Activated naive CD4-positive, alpha-beta T cell treated with anti-CD3 and anti-CD28 coated beads, Interleukin-2, amount 10 ng/mL, durations not matched to agents 7 days and 5 days (primary cell): ENCODE measurements around the gene THBS2.
"Not testable (repeated sequence)": the region's sequence is repeated elsewhere in the genome, so short reads cannot be mapped to it uniquely, and the experiment has no call there.

ENCODE experiments used
- CTCF ChIA-PET: fragments of 350-600 bp; sonication (Branson Sonifier 250); formaldehyde crosslinking; loops from one replicate; lab custom pipeline; 2021; ENCODE audit warnings: antibody characterized with exemption; lab: Charles Lee
- DNase-seq: peaks from one replicate; pipeline ENCODE4 v3.0.0-alpha.2; 2020
- H3K27ac Mint-ChIP-seq: one replicate; pipeline ENCODE4 v1.8.0; 2021; ENCODE audit warnings: mild to moderate bottlenecking, moderate library complexity, mixed read lengths
- H3K27me3 Mint-ChIP-seq: one replicate; pipeline ENCODE4 v1.8.0; 2021; ENCODE audit warnings: mild to moderate bottlenecking, mixed read lengths
- H3K36me3 Mint-ChIP-seq: one replicate; pipeline ENCODE4 v1.8.0; 2021; ENCODE audit warnings: mixed read lengths
- H3K4me1 Mint-ChIP-seq: one replicate; pipeline ENCODE4 v1.8.0; 2021; ENCODE audit warnings: mixed read lengths
- H3K4me3 Mint-ChIP-seq: one replicate; pipeline ENCODE4 v1.8.0; 2021; ENCODE audit warnings: mild to moderate bottlenecking, moderate library complexity, mixed read lengths
- H3K9me3 Mint-ChIP-seq: one replicate; pipeline ENCODE4 v1.8.0; 2021; ENCODE audit warnings: mixed read lengths

Gene THBS2

DNA sequence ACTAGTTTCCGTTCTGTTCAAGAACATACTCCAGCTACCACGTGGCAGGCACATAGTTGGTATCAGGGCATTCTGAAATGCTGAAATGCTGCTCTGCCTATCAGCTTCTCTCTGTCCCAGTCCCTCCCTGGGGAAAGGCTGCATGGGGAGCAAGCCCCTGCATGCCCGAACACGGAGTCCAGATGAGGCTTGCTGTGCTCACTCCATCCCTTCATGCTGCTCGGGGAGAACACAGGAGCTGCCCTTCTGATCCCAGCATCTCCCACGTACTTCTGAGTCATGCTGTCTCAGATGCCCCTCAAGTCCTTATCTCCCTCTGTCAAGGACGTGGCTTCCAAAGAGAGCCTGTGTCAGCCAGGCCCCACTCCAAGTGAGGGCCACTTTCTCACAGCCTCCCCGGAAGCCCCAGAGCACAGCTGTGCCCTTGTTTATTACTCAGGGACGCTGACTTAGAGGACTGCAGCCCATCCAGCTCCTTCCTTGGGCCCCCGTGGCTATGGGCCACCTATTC, 29.4 kb downstream of the THBS2 start:
- Mint-ChIP-seq H3K36me3 (no peaks in the 10 kb centered on the region), H3K9me3 (peaks cover 3% of the 10 kb centered on the region), H3K4me1 (no peaks in the 10 kb centered on the region), H3K4me3 (no peak overlapping the region), H3K27me3 (no peaks in the 10 kb centered on the region), H3K27ac (no peak overlapping the region)
- DNase-seq, result no peak
- CTCF ChIA-PET, result no interaction called here

DNA sequence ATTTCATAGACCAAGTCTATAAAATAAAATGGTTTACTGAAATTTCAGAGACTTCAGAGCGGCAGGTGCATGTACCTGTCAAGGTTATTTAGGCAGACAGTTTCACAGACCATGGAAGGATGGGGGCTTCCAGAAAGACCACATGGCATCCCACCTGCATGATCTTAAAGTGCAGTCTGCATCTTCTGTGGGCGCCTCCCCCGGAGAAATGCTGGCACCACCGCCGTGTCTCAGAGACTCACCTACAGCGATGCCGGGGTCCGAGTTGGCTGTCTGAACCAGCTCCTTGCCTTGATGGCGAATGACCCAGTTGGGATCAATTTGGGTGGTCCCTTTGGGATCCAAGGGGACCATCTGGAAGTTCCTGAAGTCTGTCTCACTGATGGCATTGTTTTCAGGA, 30.6 kb downstream of the THBS2 start:
- Mint-ChIP-seq H3K9me3 (peaks cover 11% of the 10 kb centered on the region), H3K27me3 (no peaks in the 10 kb centered on the region), H3K27ac (no peak overlapping the region), H3K4me1 (no peaks in the 10 kb centered on the region), H3K36me3 (no peaks in the 10 kb centered on the region), H3K4me3 (no peak overlapping the region)
- CTCF ChIA-PET, result no interaction called here
- DNase-seq, result no peak

DNA sequence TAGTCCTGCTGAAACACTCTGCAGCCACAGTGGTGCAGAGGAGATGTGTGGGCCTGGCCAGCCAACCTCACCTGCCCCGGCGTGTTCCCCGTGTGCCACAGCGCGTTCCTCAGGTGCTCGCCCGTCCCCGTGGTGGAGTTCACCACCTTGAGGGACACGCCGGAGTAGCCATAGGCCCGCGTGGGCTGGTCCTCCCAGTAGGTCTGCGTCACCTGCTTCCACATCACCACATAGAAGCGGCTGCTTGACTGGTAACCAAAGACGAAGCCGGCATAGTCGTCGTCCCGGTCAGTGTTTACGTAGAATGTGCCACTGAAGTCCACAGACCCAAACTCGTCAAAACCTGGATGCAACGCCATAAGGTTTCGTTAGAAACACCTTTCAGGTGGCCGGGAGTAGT, 31.5 kb downstream of the THBS2 start:
- H3K27ac Mint-ChIP-seq, result no peak overlapping the region
- no peaks in the 10 kb centered on the region for H3K4me1 Mint-ChIP-seq
- no peak overlapping the region for H3K4me3 Mint-ChIP-seq
- no peak for DNase-seq
- no peaks in the 10 kb centered on the region for H3K27me3 Mint-ChIP-seq
- H3K36me3 Mint-ChIP-seq, result no peaks in the 10 kb centered on the region
- CTCF ChIA-PET, result no interaction called here
- H3K9me3 Mint-ChIP-seq, result peaks cover 11% of the 10 kb centered on the region

DNA sequence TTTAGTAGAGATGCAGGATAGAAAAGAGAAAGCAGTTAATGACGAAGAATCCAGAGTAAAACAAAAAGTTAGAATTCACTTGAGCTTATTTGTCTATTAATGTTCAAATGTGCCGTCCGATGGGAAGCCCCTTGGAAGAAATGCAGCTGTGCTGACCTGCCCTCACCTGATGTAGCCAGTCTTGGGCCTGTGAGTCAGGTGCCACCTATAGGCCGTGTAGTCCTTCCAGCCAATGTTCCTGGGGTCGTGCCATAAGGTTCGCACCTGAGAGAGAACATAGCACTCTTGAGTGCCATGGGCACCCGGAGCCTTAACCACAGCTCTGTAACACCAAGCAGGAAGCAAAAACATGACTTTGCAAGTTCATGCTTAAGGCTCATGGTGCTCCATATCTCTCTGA, 32.4 kb downstream of the THBS2 start:
- Mint-ChIP-seq H3K4me1 (no peaks in the 10 kb centered on the region), H3K27ac (no peak overlapping the region), H3K9me3 (peaks cover 11% of the 10 kb centered on the region), H3K36me3 (no peaks in the 10 kb centered on the region), H3K27me3 (no peaks in the 10 kb centered on the region), H3K4me3 (no peak overlapping the region)
- CTCF ChIA-PET, result no interaction called here
- DNase-seq, result no peak

DNA sequence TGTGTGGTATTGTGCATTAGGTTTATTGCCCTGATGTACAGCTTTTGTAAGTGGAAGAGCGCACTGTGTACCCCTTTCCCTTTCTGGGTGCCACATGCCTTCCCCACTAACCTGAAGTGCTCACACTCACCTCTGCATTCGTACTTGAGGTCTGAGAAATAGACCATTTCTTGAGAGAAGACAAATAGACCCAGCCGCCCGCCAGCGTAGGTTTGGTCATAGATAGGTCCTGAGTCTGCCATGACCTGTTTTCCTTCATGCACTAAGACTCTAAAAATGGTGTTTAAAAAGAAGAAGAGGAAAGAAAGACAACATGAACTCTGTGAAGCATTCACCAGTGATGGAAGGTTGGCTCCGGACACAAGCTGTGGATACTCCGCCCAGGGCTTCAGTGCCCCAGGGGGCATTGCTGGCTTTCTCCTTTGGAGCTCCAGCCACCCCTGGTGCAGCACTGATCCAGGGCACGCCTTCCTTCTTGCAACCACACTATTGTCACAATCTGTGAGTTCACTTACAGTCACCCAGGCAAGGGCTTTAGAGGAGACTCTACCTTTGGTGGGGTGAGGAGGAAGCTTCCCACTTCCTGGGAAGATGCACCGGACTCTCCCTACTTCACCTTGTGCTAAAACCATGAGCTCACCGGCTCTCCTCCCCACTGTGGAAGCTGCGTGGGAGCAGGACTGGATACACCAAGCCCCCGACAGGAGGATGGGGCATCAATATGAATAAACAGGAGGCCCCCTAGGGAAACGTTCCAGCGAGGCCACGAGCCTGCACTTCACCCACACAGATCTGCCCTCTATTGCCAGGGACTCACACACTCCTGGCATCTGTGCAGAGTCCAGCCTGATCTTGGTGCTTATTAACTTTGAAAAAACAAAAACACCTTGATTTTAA, 33.3 kb downstream of the THBS2 start:
- CTCF ChIA-PET, result no interaction called here
- no peak for DNase-seq
- Mint-ChIP-seq H3K9me3 (peaks cover 11% of the 10 kb centered on the region), H3K27me3 (no peaks in the 10 kb centered on the region), H3K4me1 (no peaks in the 10 kb centered on the region), H3K27ac (no peak overlapping the region), H3K36me3 (no peaks in the 10 kb centered on the region), H3K4me3 (no peak overlapping the region)

DNA sequence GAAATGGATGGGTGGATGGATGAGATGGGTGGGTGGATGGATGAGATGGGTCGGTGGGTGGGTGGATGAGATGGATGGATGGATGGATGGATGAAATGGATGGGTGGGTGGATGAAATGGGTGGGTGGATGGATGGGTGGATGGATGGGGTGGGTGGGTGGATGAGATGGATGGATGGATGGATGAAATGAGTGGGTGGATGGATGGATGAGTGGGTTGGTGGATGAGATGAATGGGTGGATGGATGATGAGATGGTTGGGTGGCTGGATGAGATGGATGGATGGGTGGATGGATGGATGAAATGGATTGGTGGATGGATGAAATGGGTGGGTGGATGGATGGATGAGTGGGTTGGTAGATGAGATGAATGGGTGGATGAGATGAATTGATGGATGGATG, 35.7 kb downstream of the THBS2 start:
- H3K36me3 Mint-ChIP-seq, result no peaks in the 10 kb centered on the region
- peaks cover 9% of the 10 kb centered on the region for H3K9me3 Mint-ChIP-seq
- no peak for DNase-seq
- CTCF ChIA-PET, result no interaction called here
- no peak overlapping the region for H3K27ac Mint-ChIP-seq
- H3K27me3 Mint-ChIP-seq, result no peaks in the 10 kb centered on the region
- peaks cover 2% of the 10 kb centered on the region for H3K4me1 Mint-ChIP-seq
- no peak overlapping the region for H3K4me3 Mint-ChIP-seq

DNA sequence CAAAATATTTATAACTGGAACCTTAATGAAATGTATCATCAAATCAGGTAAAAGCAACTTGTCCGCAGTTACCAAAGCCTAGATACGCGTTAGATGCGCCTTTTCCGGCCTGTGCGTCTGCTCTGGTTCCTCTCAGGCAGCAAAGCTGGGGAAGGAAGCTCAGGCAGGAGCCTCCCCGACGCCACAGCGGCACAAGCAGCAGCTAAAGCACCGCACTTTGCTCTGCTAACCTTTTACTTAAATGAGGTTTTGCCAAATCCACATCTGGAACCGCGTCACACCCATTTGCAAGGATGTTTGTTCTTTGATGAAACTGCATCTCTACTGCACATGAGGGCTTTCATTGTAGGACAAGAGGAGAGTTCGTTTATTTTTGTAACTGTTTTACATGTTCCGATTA, 36.8 kb downstream of the THBS2 start:
- peaks cover 10% of the 10 kb centered on the region for H3K9me3 Mint-ChIP-seq
- CTCF ChIA-PET, result no interaction called here
- DNase-seq, result no peak
- no peak overlapping the region for H3K4me3 Mint-ChIP-seq
- H3K4me1 Mint-ChIP-seq, result peaks cover 7% of the 10 kb centered on the region
- H3K36me3 Mint-ChIP-seq, result peaks cover 4% of the 10 kb centered on the region
- no peaks in the 10 kb centered on the region for H3K27me3 Mint-ChIP-seq
- no peak overlapping the region for H3K27ac Mint-ChIP-seq

DNA sequence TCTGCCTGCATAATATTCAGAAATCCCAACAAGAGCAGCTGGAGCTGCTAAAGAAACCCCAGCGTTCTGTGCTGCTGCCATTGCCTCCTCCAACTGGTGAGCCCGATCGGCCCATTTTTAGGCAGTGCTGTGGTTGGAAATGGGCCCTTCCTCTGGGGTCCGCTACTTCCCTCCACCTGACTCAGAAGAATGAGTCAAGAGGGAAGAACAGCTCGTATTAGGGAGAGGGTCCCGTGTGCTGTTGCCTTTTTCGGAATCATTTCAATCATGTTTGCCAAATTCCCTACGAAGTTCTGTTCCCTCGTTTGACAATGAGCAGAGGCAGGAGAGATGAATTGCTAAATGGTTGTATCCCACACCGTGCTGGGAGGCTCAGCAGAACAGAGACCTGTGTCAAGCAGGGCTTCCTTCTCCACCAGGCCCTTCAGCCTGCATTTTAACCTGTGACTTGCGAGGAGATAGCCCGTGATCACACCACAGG, 38.4 kb downstream of the THBS2 start:
- H3K27ac Mint-ChIP-seq, result no peak overlapping the region
- no peaks in the 10 kb centered on the region for H3K27me3 Mint-ChIP-seq
- peaks cover 15% of the 10 kb centered on the region for H3K9me3 Mint-ChIP-seq
- peaks cover 4% of the 10 kb centered on the region for H3K36me3 Mint-ChIP-seq
- DNase-seq, result no peak
- H3K4me3 Mint-ChIP-seq, result no peak overlapping the region
- H3K4me1 Mint-ChIP-seq, result peaks cover 10% of the 10 kb centered on the region
- CTCF ChIA-PET, result no interaction called here

DNA sequence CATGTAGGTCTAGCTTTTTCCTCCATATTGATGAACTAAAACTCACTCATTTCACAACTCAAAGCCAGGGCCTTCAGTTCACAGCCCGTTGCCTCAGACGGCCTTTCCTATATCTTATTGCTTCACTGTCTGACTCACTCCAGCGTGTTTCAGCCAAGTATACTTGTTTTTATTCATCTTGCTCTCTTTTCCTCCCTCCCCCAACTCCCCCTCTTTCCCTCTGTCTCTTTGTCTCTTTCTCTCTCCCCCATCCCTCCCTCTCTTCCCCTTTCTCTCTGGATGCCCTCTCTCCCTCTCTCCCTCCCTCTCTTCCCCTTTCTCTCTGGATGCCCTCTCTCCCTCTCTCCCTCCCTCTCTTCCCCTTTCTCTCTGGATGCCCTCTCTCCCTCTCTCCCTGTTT, 38.9 kb downstream of the THBS2 start:
- H3K4me3 Mint-ChIP-seq, H3K36me3 Mint-ChIP-seq, H3K27ac Mint-ChIP-seq, DNase-seq, H3K27me3 Mint-ChIP-seq, CTCF ChIA-PET: not testable (repeated sequence)
- H3K9me3 Mint-ChIP-seq, result peaks cover 15% of the 10 kb centered on the region
- H3K4me1 Mint-ChIP-seq, result peaks cover 11% of the 10 kb centered on the region

DNA sequence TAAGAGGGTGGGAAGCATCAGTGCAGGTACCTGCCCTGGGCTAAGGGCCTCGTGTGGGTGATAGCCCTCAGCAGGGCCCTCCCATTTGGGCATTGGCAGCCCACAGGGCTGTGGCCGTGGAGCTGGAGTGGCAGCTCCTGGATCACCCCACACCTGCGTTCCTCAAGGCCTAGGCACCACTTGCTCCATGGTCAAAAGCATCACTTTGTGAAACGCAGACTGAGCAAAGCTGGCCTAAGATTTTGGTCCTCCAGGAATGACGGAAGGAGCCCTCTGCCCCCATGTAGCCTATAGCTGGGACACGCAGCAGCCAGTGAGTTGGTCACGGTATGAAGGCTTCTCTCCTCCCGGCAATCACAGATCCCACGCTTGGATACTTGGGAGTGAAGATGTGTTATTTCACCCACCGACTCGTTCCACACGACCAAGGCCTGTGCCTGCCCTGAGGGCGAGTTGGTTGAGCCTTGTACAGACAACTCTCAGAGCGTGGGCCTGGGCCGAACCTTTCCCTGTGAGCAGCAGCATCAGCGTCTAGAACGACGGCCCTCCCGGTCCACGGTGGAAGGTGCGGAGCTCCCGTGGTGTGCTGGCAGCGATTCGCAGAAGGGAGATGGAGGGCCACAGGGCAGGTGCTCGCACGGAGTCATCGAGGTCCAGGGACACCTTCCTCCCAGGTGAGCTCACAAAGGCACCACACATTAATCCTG, 39.7 kb downstream of the THBS2 start:
- H3K9me3 Mint-ChIP-seq, result peaks cover 18% of the 10 kb centered on the region
- no peak for DNase-seq
- H3K4me3 Mint-ChIP-seq, result no peak overlapping the region
- peaks cover 17% of the 10 kb centered on the region for H3K4me1 Mint-ChIP-seq
- H3K27ac Mint-ChIP-seq, result no peak overlapping the region
- H3K36me3 Mint-ChIP-seq, result peaks cover 5% of the 10 kb centered on the region
- CTCF ChIA-PET, result no interaction called here
- H3K27me3 Mint-ChIP-seq, result peaks cover 4% of the 10 kb centered on the region

DNA sequence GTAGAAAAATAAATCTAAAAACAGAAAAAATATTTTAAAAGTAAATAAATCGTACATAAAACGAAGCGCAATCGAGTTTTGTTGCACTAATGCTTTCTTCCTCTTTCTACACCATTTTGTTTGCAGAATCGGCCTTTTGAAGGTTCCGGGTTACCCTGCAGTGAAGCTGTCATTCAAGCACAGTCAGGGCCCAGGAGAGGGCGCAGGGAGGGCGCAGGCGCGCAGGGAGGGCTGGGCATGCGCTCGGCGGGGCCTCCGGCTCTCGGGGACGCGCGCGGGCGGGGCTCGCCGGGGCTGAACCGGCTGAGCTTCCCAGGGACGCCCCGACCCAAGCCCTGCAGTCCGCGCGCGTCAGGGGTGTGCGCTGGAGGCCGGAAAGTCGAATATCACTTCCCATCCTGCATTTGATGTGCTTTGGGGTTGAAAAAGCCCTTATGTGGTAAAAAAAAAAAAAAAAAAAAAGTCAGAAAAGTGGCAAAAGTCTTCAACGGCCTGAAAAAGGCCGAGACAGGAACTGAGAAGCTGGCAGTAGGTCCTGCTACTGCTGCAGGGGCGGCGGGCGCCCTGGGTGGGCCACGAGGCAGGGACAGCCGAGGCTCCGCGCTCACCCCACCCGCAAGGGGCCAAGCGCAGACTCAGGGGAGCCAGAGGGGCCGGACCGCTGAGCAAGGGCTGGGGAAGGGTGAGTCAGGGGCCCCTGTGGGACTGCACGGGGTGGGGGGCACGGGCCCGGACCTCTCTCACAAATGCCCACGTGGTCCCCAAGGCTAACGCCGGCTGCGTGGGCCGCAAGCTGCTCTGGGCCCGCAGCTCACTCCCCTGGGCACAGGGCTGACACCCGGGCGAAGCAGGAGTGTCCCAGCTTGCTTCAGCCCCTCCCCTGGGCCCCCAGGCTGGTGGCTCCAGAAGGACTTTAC, 40.5 kb downstream of the THBS2 start:
- H3K27me3 Mint-ChIP-seq, result peaks cover 4% of the 10 kb centered on the region
- H3K36me3 Mint-ChIP-seq, result peaks cover 9% of the 10 kb centered on the region
- peak overlapping the region; percentile 74 for H3K27ac Mint-ChIP-seq
- H3K9me3 Mint-ChIP-seq, result peaks cover 18% of the 10 kb centered on the region
- peak; percentile 90 for DNase-seq
- CTCF ChIA-PET, result no interaction called here
- peak overlapping the region; percentile 43 for H3K4me3 Mint-ChIP-seq
- H3K4me1 Mint-ChIP-seq, result peaks cover 21% of the 10 kb centered on the region

DNA sequence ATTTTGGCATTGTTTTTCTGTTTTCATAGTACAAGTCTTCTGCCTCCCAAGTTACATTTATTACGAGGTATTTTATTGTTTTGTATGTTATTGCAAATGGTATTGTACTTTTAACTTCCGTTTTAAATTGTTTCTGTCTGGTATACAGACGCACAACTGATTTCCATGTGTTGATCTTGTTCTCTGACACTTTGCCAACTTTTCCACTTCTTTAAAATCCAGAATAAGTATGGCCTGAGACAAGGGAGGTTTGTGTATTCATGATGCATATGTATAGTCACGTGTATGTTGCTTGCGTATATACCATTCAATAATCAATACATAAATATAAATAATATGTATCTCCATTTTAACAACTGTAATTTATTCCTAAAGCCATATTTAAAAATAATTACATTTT, 41.2 kb downstream of the THBS2 start:
- Mint-ChIP-seq H3K4me3 (peak overlapping the region; percentile 14), H3K36me3 (peaks cover 11% of the 10 kb centered on the region), H3K4me1 (peaks cover 28% of the 10 kb centered on the region), H3K9me3 (peaks cover 20% of the 10 kb centered on the region), H3K27ac (no peak overlapping the region), H3K27me3 (peaks cover 4% of the 10 kb centered on the region)
- no peak for DNase-seq
- CTCF ChIA-PET, result no interaction called here

DNA sequence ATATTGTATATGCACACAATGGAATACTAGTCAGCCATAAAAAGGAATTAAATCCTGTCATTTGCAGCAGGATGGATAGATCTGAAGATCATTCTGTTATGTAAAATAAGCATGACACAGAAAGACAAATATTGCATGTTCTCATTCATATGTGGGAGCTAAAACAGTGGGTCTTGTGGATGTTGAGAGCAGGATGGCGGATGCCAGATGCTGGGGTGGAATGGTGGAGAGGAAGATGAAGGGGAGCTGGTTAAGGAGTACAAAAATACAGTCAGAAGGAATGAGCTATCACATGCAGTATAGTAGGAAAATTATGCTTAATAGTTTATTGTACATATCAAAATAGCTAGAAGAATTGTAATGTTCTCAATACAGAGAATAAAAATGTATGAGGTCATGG, 41.8 kb downstream of the THBS2 start:
- Mint-ChIP-seq H3K4me1 (peaks cover 30% of the 10 kb centered on the region), H3K36me3 (peaks cover 11% of the 10 kb centered on the region), H3K27me3 (peaks cover 4% of the 10 kb centered on the region), H3K27ac (no peak overlapping the region), H3K4me3 (no peak overlapping the region), H3K9me3 (peaks cover 22% of the 10 kb centered on the region)
- CTCF ChIA-PET, result no interaction called here
- no peak for DNase-seq

DNA sequence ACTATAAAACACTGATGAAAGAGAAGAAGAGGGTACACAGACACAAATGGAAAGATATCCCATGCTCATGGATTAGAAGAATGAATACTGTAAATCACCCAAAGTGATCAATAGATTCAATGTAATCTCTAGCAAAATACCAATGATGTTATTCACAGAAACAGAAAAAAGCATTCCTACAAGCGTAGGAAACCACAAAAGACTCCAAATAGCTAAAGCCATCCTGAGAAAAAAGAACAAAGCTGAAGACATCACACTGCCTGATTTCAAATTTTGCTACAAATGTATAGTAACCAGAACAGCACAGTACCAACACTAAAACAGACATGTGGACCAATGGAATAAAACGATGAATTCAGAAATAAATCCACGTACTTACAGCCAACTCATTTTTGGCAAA, 43.0 kb downstream of the THBS2 start:
- Mint-ChIP-seq H3K9me3 (peaks cover 28% of the 10 kb centered on the region), H3K4me3 (no peak overlapping the region), H3K4me1 (peaks cover 30% of the 10 kb centered on the region), H3K36me3 (peaks cover 15% of the 10 kb centered on the region), H3K27me3 (peaks cover 10% of the 10 kb centered on the region), H3K27ac (no peak overlapping the region)
- CTCF ChIA-PET, result no interaction called here
- DNase-seq, result no peak
